Gastrocnemius medialis (tissue), 4 donors: ENCODE measurements around the gene GALNT17.

ENCODE experiments used
- POLR2A ChIP-seq, 2 donors: fragments of 450-650 bp; IDR thresholded peaks; one replicate each; pipeline ENCODE4 v1.6.1; 2017; ENCODE audit warnings: antibody characterized with exemption in 2 of 2, mild to moderate bottlenecking in 2 of 2, moderate library complexity in 2 of 2
- TF ChIP-seq, protein P1 (sequence below), 5 experiments: fragments of 450-650 bp in 3 of 5; fragments of 200-600 bp in 2 of 5; sonication (generic) in 2 of 5; IDR thresholded peaks in 4 of 5; conservative IDR thresholded peaks in 1 of 5; 1 replicate in 4 of 5; 2 replicates in 1 of 5; pipeline ENCODE4 v1.5.1; 2016 to 2019; ENCODE audit warnings: antibody characterized with exemption in 5 of 5, mild to moderate bottlenecking in 3 of 5, moderate library complexity in 3 of 5

DNA sequence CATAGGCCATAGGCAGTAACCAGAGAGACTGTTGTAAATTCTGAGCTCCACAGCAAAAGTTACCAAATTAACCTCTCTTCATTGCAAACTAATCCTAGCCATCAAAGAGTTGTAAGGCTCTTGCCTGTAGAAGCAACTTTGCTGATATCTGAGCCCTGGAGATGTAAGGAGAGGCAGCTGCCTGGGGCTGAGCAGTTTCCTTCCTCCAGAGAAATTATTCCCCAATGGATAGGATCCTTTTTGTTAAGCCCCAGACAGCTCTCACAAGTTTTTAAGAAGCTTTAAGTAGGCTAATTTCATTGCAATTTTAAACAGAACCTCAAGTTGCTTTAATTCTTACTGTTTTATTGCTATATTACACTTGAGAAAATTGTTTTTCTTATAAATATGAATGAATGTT lies 211.1 kb downstream of the GALNT17 start:
- TF ChIP-seq, protein P1, sequence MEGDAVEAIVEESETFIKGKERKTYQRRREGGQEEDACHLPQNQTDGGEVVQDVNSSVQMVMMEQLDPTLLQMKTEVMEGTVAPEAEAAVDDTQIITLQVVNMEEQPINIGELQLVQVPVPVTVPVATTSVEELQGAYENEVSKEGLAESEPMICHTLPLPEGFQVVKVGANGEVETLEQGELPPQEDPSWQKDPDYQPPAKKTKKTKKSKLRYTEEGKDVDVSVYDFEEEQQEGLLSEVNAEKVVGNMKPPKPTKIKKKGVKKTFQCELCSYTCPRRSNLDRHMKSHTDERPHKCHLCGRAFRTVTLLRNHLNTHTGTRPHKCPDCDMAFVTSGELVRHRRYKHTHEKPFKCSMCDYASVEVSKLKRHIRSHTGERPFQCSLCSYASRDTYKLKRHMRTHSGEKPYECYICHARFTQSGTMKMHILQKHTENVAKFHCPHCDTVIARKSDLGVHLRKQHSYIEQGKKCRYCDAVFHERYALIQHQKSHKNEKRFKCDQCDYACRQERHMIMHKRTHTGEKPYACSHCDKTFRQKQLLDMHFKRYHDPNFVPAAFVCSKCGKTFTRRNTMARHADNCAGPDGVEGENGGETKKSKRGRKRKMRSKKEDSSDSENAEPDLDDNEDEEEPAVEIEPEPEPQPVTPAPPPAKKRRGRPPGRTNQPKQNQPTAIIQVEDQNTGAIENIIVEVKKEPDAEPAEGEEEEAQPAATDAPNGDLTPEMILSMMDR (IDR thresholded peaks at IDR 0.05 in 4 of 5, conservative IDR thresholded peaks at IDR 0.05 in 1 of 5) = no peak
- TF ChIP-seq POLR2A (IDR thresholded peaks at IDR 0.05) = no peak
